Measurements from ENCODE around the gene LIPC.
A peak's percentile ranks its signal among the peaks of the same experiment; 100 is the strongest.

Gene LIPC

GRCh38 chr15:58467722-58468423, 36.1 kb downstream of the LIPC start:
- DNase-seq (ENCODE audit: extremely low spot score), result no peak
- POLR2A ChIA-PET, result no interaction called here
- TF ChIP-seq, protein P1, sequence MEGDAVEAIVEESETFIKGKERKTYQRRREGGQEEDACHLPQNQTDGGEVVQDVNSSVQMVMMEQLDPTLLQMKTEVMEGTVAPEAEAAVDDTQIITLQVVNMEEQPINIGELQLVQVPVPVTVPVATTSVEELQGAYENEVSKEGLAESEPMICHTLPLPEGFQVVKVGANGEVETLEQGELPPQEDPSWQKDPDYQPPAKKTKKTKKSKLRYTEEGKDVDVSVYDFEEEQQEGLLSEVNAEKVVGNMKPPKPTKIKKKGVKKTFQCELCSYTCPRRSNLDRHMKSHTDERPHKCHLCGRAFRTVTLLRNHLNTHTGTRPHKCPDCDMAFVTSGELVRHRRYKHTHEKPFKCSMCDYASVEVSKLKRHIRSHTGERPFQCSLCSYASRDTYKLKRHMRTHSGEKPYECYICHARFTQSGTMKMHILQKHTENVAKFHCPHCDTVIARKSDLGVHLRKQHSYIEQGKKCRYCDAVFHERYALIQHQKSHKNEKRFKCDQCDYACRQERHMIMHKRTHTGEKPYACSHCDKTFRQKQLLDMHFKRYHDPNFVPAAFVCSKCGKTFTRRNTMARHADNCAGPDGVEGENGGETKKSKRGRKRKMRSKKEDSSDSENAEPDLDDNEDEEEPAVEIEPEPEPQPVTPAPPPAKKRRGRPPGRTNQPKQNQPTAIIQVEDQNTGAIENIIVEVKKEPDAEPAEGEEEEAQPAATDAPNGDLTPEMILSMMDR (IDR thresholded peaks at IDR 0.05; ENCODE audit: control extremely low read depth, extremely low read depth, low read depth, missing control alignments), result no peak
- CTCF ChIA-PET, result interaction anchor here (1.3 to 2.9 kb wide), 6 partner anchors 8 to 39 kb away, joined by 3 to 12 read pairs (median 7); no protein-coding TSS in a partner anchor

DNA sequence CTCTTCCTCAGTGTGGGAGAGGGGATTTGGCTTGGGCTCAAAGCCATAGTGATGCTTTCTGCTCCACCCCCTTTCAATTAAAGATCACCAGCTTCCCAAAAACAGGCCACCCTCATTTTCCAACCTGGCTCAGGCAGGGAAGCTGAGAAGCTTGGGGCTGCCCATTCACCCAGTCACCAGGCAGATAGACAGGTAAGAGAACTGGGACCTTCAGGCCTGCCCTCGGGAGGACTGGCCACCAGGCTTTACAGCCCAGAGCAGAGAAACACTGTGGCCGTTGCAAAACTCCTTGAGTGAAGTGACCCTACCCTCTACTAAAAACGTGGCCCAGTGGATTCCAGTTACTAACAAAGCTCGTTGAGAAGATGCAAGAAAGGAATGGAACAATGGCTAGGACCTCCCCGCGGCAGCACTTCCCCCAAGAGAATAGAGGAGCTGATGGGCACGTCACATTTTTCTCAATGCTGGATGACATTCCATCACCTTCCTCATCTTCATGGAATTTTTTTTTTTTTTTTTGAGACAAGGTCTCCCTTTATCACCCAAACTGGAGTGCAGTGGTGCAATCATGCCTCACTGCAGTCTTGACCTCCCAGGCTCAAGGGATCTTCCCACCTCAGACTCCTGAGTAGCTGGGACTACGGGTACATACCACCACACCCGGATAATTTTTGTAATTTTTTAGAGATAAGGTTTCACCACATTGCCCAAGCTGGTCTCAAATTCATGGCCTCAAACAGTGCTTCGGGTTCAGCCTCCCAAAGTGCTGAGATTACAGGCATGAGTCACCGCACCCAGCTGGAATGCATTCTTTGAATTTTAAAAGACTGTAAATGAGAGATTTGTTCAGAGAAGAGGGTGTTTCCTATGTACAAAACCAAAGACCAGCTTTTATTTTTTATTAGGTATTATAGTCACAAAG, 37.9 kb downstream of the LIPC start:
- DNase-seq (ENCODE audit: extremely low spot score), result no peak

GRCh38 chr15:58471348-58471747, 39.6 kb downstream of the LIPC start:
- no peak for DNase-seq (ENCODE audit: extremely low spot score)
- TF ChIP-seq, protein P1 (IDR thresholded peaks at IDR 0.05; ENCODE audit: control extremely low read depth, extremely low read depth, low read depth, missing control alignments), result no peak
- CTCF ChIA-PET, result interaction anchor here (0.7 to 1.8 kb wide), 4 partner anchors 11 to 114 kb away, joined by 3 to 4 read pairs (median 3); no protein-coding TSS in a partner anchor
- POLR2A ChIA-PET, result no interaction called here

More for the DNA sequence above, 37.9 kb downstream of the LIPC start:
- TF ChIP-seq, protein P1 (IDR thresholded peaks at IDR 0.05; ENCODE audit: control extremely low read depth, extremely low read depth, low read depth, missing control alignments), result no peak
- ChIA-PET POLR2A (no interaction called here), CTCF (interaction anchor here (0.7 to 2.9 kb wide), 9 partner anchors 8 to 199 kb away, joined by 3 to 12 read pairs (median 3); no protein-coding TSS in a partner anchor)

DNA sequence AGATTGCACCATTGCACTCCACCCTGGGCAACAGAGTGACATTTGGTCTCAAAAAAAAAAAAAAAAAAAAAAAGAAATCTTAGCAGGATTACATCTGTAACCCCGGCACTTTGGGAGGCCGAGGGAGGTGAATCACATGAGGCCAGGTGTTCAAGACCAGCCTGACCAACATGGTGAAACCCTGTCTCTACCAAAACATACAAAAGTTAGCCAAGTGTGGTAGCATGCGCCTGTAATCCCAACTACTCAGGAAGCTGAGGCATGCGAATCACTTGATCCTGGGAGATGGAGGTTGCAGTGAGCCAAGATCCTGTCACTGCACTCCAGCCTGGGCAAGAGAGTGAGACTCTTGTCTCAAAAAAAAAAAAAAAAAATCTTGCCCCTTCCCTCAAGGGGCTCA, 40.4 kb downstream of the LIPC start:
- CTCF ChIA-PET, result interaction anchor here (0.7 to 1.8 kb wide), 2 partner anchors 10 to 115 kb away, joined by 3 to 4 read pairs; no protein-coding TSS in a partner anchor
- DNase-seq (ENCODE audit: extremely low spot score), result no peak
- TF ChIP-seq, protein P1 (IDR thresholded peaks at IDR 0.05; ENCODE audit: control extremely low read depth, extremely low read depth, low read depth, missing control alignments), result no peak
- POLR2A ChIA-PET, result no interaction called here

DNA sequence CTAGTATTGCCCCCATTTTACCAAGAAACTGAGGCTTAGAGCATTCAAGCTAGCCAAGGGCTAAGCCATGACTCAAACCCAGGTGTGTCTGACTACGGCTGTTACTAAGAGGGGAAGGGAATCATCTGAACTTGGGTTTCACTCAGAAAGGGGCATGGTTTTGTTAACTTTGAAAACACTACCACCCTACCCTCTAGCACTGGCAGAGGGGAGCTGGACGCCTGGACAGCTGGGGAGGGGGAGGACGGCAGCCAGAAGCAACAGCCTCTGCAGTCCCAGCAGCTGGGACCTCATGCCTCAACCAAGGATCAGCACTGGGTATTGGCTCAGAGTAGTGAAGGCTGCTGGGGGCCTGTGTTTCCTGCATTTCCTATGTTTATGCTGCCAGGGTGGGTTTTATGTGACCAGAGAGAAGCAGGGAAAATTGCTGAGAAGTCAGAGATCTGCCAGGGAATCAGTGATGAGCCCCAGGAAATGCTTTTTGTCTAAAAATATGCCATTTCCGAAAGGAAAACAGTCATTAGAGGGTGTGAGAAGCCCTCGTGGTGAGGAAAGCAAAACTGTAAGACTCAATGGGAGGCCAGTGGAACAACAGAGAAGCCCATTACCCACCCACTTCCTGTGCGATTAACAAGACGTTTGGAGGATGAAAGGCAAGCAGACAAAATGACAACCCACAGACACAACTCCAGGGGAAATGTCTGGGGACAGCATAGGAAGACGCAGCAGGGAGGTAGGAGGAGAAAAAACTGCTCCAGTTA, 41.2 kb downstream of the LIPC start:
- CTCF ChIA-PET, result interaction anchor here (0.9 kb wide), 1 partner anchor 12 kb away, joined by 3 read pairs; no protein-coding TSS in a partner anchor
- TF ChIP-seq, protein P1 (IDR thresholded peaks at IDR 0.05; ENCODE audit: control extremely low read depth, extremely low read depth, low read depth, missing control alignments), result no peak
- no peak for DNase-seq (ENCODE audit: extremely low spot score)
- POLR2A ChIA-PET, result no interaction called here

- peak; percentile 37 for DNase-seq (ENCODE audit: extremely low spot score)
- TF ChIP-seq, protein P1 (IDR thresholded peaks at IDR 0.05; ENCODE audit: control extremely low read depth, extremely low read depth, low read depth, missing control alignments), result no peak
- ChIA-PET POLR2A (no interaction called here), CTCF (no interaction called here)
Observed at GRCh38 chr15:58473724-58474123, 41.9 kb downstream of the LIPC start.
